HepG2 (cell line): ENCODE data around the gene NTRK2. TPM values are rescaled to one million over a fixed set of nuclear protein-coding genes. Genes with fewer than 3 reads are reported as not detected.
A peak's percentile ranks its signal among the peaks of the same experiment; 100 is the strongest.

Source experiments
- ATAC-seq: fragments of 200-7000 bp; cut with Tn5 transposase; 3 replicates; pipeline ENCODE4 v1.9.1; 2020; ENCODE audit warnings: mild to moderate bottlenecking, moderate library complexity
- BruUV-seq: library from RNA; stranded (reverse); fragments of 400-500 nt; replicated peaks from 2 replicates; lab custom pipeline; 2021; lab: Mats Ljungman, UMichigan
- CTCF ChIA-PET: fragments of 300-600 bp; formaldehyde crosslinking; extraction: SDS; loops from one replicate; lab custom pipeline; 2021; ENCODE audit warnings: low total read pairs, inconsistent platforms, low intra/inter-chr PET ratio; lab: Yijun Ruan, JAX
- POLR2A ChIA-PET: fragments of 350-600 bp; sonication (Branson Sonifier 250); formaldehyde crosslinking; loops from one replicate; lab custom pipeline; 2020; ENCODE audit warnings: antibody characterized with exemption, inconsistent platforms; lab: Yijun Ruan, JAX
- DNase-seq: peaks from one replicate; pipeline ENCODE4 v3.0.0-alpha.2; 2015; ENCODE audit warnings: low spot score
- FAIRE-seq: peaks from 3 replicates; lab custom pipeline; 2011; peaks lifted over from hg19 to GRCh38; lab: Jason Lieb, UNC
- H2AFZ ChIP-seq: one replicate; pipeline ENCODE4 v1.6.1; 2011; ENCODE audit warnings: low read length, inconsistent platforms
- H3K27ac ChIP-seq: fragments of 300-600 bp; 3 replicates; pipeline ENCODE4 v1.8.0; 2011; ENCODE audit warnings: mixed run types, mild to moderate bottlenecking, mixed read lengths, low read length, inconsistent platforms; ENCODE audit not compliant: insufficient read depth; ENCODE audit errors: extremely low read length
- H3K27me3 ChIP-seq, 2 experiments: fragments of 200-600 bp in 1 of 2; 2 replicates in 1 of 2; 3 replicates in 1 of 2; pipeline versions ENCODE4 v1.6.0 to v1.8.0; 2011; ENCODE audit warnings: low read length in 2 of 2, mild to moderate bottlenecking in 2 of 2, moderate library complexity in 2 of 2, inconsistent platforms in 1 of 2; ENCODE audit not compliant: insufficient read depth in 2 of 2, control insufficient read depth in 1 of 2
- H3K36me3 ChIP-seq, 2 experiments: fragments of 200-600 bp in 1 of 2; replicated peaks in 1 of 2; 2 replicates in 1 of 2; 3 replicates in 1 of 2; pipeline versions ENCODE4 v1.5.1 to v1.8.0; 2011; ENCODE audit warnings: low read length in 2 of 2, inconsistent platforms in 1 of 2; ENCODE audit not compliant: insufficient read depth in 2 of 2, control insufficient read depth in 1 of 2
- H3K4me1 ChIP-seq: 2 replicates; pipeline ENCODE4 v1.5.1; 2012; ENCODE audit warnings: low read length, inconsistent platforms; ENCODE audit not compliant: insufficient read depth
- H3K4me2 ChIP-seq: 2 replicates; pipeline ENCODE4 v1.6.0; 2011; ENCODE audit warnings: low read depth, low read length, inconsistent platforms
- H3K4me3 ChIP-seq, 3 experiments: fragments of 200-600 bp in 1 of 3; sonication (generic), shearing (Covaris generic) in 1 of 3; replicated peaks in 1 of 3; 2 replicates each; pipeline ENCODE4 v1.5.1; 2011 to 2016; ENCODE audit warnings: low read length in 3 of 3, inconsistent platforms in 2 of 3, low read depth in 2 of 3, mild to moderate bottlenecking in 2 of 3, control low read depth in 1 of 3, mixed read lengths in 1 of 3; ENCODE audit not compliant: insufficient read depth in 1 of 3
- H3K79me2 ChIP-seq: one replicate; pipeline ENCODE4 v1.6.1; 2011; ENCODE audit warnings: low read length, inconsistent platforms; ENCODE audit not compliant: insufficient read depth
- H3K9ac ChIP-seq: 2 replicates; pipeline ENCODE4 v1.6.0; 2011; ENCODE audit warnings: mild to moderate bottlenecking, low read depth, low read length, inconsistent platforms; ENCODE audit not compliant: insufficient read depth
- H3K9me3 ChIP-seq: 2 replicates; pipeline ENCODE4 v1.5.1; 2012; ENCODE audit warnings: mild to moderate bottlenecking, low read length
- H4K20me1 ChIP-seq: 2 replicates; pipeline ENCODE4 v1.6.0; 2011; ENCODE audit warnings: inconsistent platforms, mild to moderate bottlenecking, low read length, moderate library complexity; ENCODE audit not compliant: insufficient read depth
- MAFF ChIP-seq: IDR thresholded peaks from 2 replicates; pipeline ENCODE4 v1.6.1; 2011; ENCODE audit warnings: low read depth, low read length, improper control_type of control experiment
- MAFK ChIP-seq, 2 experiments: IDR thresholded peaks in 1 of 2; conservative IDR thresholded peaks in 1 of 2; 2 replicates each; pipeline ENCODE4 v1.6.1; 2011; ENCODE audit warnings: improper control_type of control experiment in 2 of 2, low read length in 2 of 2
- MBD4 ChIP-seq: IDR thresholded peaks from 2 replicates; pipeline ENCODE4 v1.6.1; 2012; ENCODE audit warnings: low read length, inconsistent platforms, borderline replicate concordance
- NFIB ChIP-seq: sonication (generic); formaldehyde crosslinking; IDR thresholded peaks from 2 replicates; pipeline ENCODE4 v1.9.0; 2021; ENCODE audit warnings: missing genetic modification reagents, mild to moderate bottlenecking, borderline replicate concordance
- ZEB1 ChIP-seq: IDR thresholded peaks from 2 replicates; pipeline ENCODE4 v1.6.1; 2012; ENCODE audit warnings: mild to moderate bottlenecking, low read depth, inconsistent platforms; ENCODE audit not compliant: insufficient replicate concordance
- ZNF234 ChIP-seq: sonication (generic); formaldehyde crosslinking; conservative IDR thresholded peaks from 2 replicates; pipeline ENCODE4 v1.5.1; 2020; ENCODE audit warnings: mild to moderate bottlenecking, missing genetic modification reagents
- ZNF407 ChIP-seq: sonication (generic); formaldehyde crosslinking; IDR thresholded peaks from one replicate; pipeline ENCODE4 v1.5.1; 2020; ENCODE audit warnings: mild to moderate bottlenecking, missing genetic modification reagents; ENCODE audit errors: not compliant biosample characterization
- ZNF558 ChIP-seq: sonication (generic); formaldehyde crosslinking; IDR thresholded peaks from 2 replicates; pipeline ENCODE4 v1.9.0; 2022; ENCODE audit warnings: mild to moderate bottlenecking, missing genetic modification reagents, borderline replicate concordance
- ZNF569 ChIP-seq: sonication (generic); formaldehyde crosslinking; IDR thresholded peaks from 2 replicates; pipeline ENCODE4 v1.5.0; 2020; ENCODE audit warnings: mild to moderate bottlenecking, missing genetic modification reagents, moderate library complexity, borderline replicate concordance
- WGBS: methylation state at CpG from one replicate; pipeline ENCODE4 v1.1.6; 2017; ENCODE audit warnings: low lambda C conversion rate; 5-methylcytosine and 5-hydroxymethylcytosine counted together
- in situ Hi-C: cut with HindIII; loops from 2 replicates; pipeline ENCODE4 v1.10.0; 2017; ENCODE audit warnings: low pct_unique_long_range_greater_than_20kb; ENCODE audit not compliant: extremely low pct_ligation_motif_present
- intact Hi-C: fragments of 100-400 bp; cut with micrococcal nuclease; formaldehyde crosslinking; loops from one replicate; pipeline ENCODE4 v1.10.0; 2022; ENCODE audit not compliant: unreplicated experiment
- polyA plus RNA-seq, 8 experiments: library from polyadenylated mRNA; depleted of rRNA in 3 of 8; stranded (reverse) in 7 of 8; unstranded in 1 of 8; fragments of >200 nt; fragmentation: Illumina TruSeq in 4 of 8; extraction: Trizol in 4 of 8; gene quantifications; 2 replicates each; pipeline versions ENCODE4 v1.2.1 to v1.2.3, GENCODE V29; 2011 to 2016; ENCODE audit warnings: low read depth in 4 of 8, missing spikeins in 1 of 8, mixed read lengths in 1 of 8; ENCODE audit not compliant: insufficient read depth in 1 of 8
- total RNA-seq, 5 experiments: library from RNA; depleted of rRNA; stranded (reverse); fragments of >200 nt; fragmentation: Illumina TruSeq; extraction: Trizol; gene quantifications; 2 replicates each; pipeline ENCODE4 v1.2.3, GENCODE V29; 2016; ENCODE audit warnings: low read depth in 1 of 5

NTRK2 gene
- total and polyA plus RNA-seq, 2 of the 13 experiments (the other 11 are each of a cell fraction or from before 2014, with no cell fraction given): not detected

- Histone ChIP-seq H3K4me1 (no peaks in the 10 kb centered on the region), H3K36me3 (no peaks in the 10 kb centered on the region), H3K4me3 (no peak overlapping the region), H3K4me2 (no peak overlapping the region), H3K79me2 (no peaks in the 10 kb centered on the region), H3K9ac (no peak overlapping the region), H4K20me1 (no peaks in the 10 kb centered on the region), H3K27me3 (no peaks in the 10 kb centered on the region), H3K9me3 (no peaks in the 10 kb centered on the region), H3K27ac (no peak overlapping the region), H2AFZ (no peak overlapping the region)
- 29% methylated on average over 4 of the region's 4 CpGs for WGBS
- CTCF ChIA-PET: no interaction called here
- intact Hi-C loops: no loop called here
- no TSS peak for BruUV-seq
- FAIRE-seq: no peak
- in situ Hi-C loops: no loop called here
- no peak for DNase-seq
- POLR2A ChIA-PET: no interaction called here
- no peak for ATAC-seq
- TF ChIP-seq MAFF (peak; percentile 59), MAFK (conservative IDR thresholded peaks at IDR 0.05 in 1 of 2, IDR thresholded peaks at IDR 0.05 in 1 of 2; ENCODE audit: low read length in 2 of 2) (peak; percentile 46 to 59; a peak in 3 of 4 replicates), ZNF569 (CRISPR knock-in tag) (no peak), MBD4 (no peak), NFIB (CRISPR knock-in tag) (no peak), ZNF558 (CRISPR knock-in tag) (no peak), ZNF407 (CRISPR knock-in tag) (no peak), ZEB1 (no peak), ZNF234 (CRISPR knock-in tag) (no peak)
These were observed 376.9 kb downstream of the NTRK2 start for GRCh38 chr9:85046475-85046874.
